ENCODE results near the gene MAD1L1. TPM values are rescaled to one million over a fixed set of nuclear protein-coding genes. Genes with fewer than 3 reads are reported as not detected.

MAD1L1 gene
- total and polyA plus RNA-seq, 2 of the 8 experiments (the other 6 are each of a cell fraction or from before 2014, with no cell fraction given), result 40.4 to 44.6 TPM

DNA sequence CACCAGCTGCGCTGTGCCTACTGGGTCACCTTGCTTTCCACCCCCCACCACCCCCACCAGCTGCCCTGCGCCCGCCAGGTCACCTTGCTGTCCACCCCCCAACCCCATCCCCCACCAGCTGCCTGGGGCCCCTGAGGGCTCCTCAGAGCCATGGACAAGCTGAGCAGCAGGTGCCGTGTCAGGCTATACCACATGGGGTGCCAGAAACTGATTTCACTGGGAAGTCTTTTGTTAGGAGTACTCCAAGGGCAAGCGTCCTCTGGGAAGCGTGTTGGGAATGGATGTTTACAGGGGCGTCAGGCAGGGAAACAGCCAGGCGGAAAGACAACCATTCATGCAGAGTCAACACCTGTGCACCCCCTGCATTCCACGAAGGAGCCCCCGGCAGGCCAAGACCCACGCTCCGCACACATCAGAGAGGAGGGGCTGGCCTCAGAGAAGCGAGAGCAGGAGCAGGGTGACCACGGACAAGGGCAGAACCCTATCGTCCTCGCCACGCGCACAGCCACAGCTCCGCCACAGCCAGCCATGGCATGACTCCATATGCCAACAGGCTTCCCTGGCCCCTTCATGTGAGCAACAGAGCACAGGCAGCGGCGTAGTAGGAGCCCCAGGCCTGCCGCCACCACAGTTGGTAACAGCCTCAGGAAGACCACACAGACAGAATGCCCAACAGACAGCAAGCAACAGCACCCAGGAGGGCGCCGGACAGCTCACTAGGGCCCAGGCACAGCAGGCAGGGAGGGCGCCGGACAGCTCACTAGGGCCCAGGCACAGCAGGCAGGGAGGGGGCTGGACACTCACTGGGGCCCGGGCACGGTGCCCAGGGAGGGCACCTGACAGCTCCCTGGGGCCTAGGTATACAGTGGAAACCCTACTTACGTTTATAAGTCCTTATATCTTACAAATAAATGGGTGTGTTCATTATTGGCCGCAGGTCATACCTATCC, 180.8 kb downstream of the MAD1L1 start (continued):
- TF ChIP-seq, protein P1, sequence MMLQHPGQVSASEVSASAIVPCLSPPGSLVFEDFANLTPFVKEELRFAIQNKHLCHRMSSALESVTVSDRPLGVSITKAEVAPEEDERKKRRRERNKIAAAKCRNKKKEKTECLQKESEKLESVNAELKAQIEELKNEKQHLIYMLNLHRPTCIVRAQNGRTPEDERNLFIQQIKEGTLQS (IDR thresholded peaks at IDR 0.05; ENCODE audit: insufficient read depth, low read depth, low read length), result no peak
- TF ChIP-seq, protein P2, sequence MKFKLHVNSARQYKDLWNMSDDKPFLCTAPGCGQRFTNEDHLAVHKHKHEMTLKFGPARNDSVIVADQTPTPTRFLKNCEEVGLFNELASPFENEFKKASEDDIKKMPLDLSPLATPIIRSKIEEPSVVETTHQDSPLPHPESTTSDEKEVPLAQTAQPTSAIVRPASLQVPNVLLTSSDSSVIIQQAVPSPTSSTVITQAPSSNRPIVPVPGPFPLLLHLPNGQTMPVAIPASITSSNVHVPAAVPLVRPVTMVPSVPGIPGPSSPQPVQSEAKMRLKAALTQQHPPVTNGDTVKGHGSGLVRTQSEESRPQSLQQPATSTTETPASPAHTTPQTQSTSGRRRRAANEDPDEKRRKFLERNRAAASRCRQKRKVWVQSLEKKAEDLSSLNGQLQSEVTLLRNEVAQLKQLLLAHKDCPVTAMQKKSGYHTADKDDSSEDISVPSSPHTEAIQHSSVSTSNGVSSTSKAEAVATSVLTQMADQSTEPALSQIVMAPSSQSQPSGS (IDR thresholded peaks at IDR 0.05; ENCODE audit: low read length), result no peak
- TF ChIP-seq RBBP5 (IDR thresholded peaks at IDR 0.05; ENCODE audit: borderline replicate concordance, low read depth, low read length) (no peak), SRF (IDR thresholded peaks at IDR 0.05; ENCODE audit: low read depth, low read length) (no peak), ASH2L (IDR thresholded peaks at IDR 0.05; ENCODE audit: low read length) (no peak), RXRA (IDR thresholded peaks at IDR 0.05; ENCODE audit: insufficient read depth, low read depth, low read length) (no peak), KDM1A (IDR thresholded peaks at IDR 0.05; ENCODE audit: borderline replicate concordance, low read length) (no peak)
